ENCODE measurements around the gene ANKS3.

- TF ChIP-seq CTCF (IDR thresholded peaks at IDR 0.05) (no peak), POLR2A (IDR thresholded peaks at IDR 0.05) (no peak)
These were observed 31.7 kb upstream of the ANKS3 start for GRCh38 chr16:4765511-4766474.
